HTR-8/SVneo (cell line): ENCODE results near the gene RFTN1.

Experiments
- DNase-seq: peaks from one replicate; pipeline ENCODE4 v3.0.0; 2011; ENCODE audit warnings: low spot score, mixed read lengths; ENCODE audit not compliant: insufficient read length
- FAIRE-seq: peaks from 2 replicates; lab custom pipeline; 2011; peaks lifted over from hg19 to GRCh38; lab: Jason Lieb, UNC

The RFTN1 gene

GRCh38 chr3:16370872-16371740 lies 142.4 kb downstream of the RFTN1 start:
- no peak for DNase-seq
- FAIRE-seq: no peak

- DNase-seq (no peak), FAIRE-seq (no peak)
Observed at GRCh38 chr3:16370503-16370871, 143.0 kb downstream of the RFTN1 start.

- DNase-seq: no peak
Observed at GRCh38 chr3:16369885-16370284, 143.6 kb downstream of the RFTN1 start.

GRCh38 chr3:16369276-16369675 lies 144.2 kb downstream of the RFTN1 start:
- FAIRE-seq: no peak

More at GRCh38 chr3:16369885-16370284, 143.6 kb downstream of the RFTN1 start:
- no peak for FAIRE-seq

GRCh38 chr3:16366581-16366980 lies 146.9 kb downstream of the RFTN1 start:
- DNase-seq (no peak), FAIRE-seq (no peak)

More at GRCh38 chr3:16369276-16369675, 144.2 kb downstream of the RFTN1 start:
- DNase-seq: no peak

- FAIRE-seq: no peak
- DNase-seq: no peak
Observed at GRCh38 chr3:16365491-16366128, 147.9 kb downstream of the RFTN1 start.

GRCh38 chr3:16364963-16365362 lies 148.5 kb downstream of the RFTN1 start:
- no peak for FAIRE-seq
- no peak for DNase-seq

- FAIRE-seq (no peak), DNase-seq (no peak)
Observed at GRCh38 chr3:16364323-16364722, 149.2 kb downstream of the RFTN1 start.

GRCh38 chr3:16363636-16364035 lies 149.9 kb downstream of the RFTN1 start:
- DNase-seq (no peak), FAIRE-seq (no peak)

GRCh38 chr3:16362770-16363169 lies 150.7 kb downstream of the RFTN1 start:
- no peak for DNase-seq
- FAIRE-seq: no peak

GRCh38 chr3:16361087-16361486 lies 152.4 kb downstream of the RFTN1 start:
- FAIRE-seq: no peak
- DNase-seq: no peak

- FAIRE-seq (no peak), DNase-seq (no peak)
Observed at GRCh38 chr3:16359331-16359730, 154.2 kb downstream of the RFTN1 start.

GRCh38 chr3:16358336-16358735 lies 155.2 kb downstream of the RFTN1 start:
- DNase-seq (no peak), FAIRE-seq (no peak)

- no peak for DNase-seq
- no peak for FAIRE-seq
Observed at GRCh38 chr3:16357186-16358121, 156.0 kb downstream of the RFTN1 start.

- no peak for DNase-seq
- no peak for FAIRE-seq
Observed at GRCh38 chr3:16355828-16356227, 157.7 kb downstream of the RFTN1 start.

- DNase-seq (no peak), FAIRE-seq (no peak)
Observed at GRCh38 chr3:16354291-16354690, 159.2 kb downstream of the RFTN1 start.

GRCh38 chr3:16352428-16352827 lies 161.1 kb downstream of the RFTN1 start:
- no peak for FAIRE-seq
- DNase-seq: no peak

GRCh38 chr3:16350597-16351318 lies 162.7 kb downstream of the RFTN1 start:
- FAIRE-seq: no peak
- DNase-seq: no peak

GRCh38 chr3:16349986-16350596 lies 163.4 kb downstream of the RFTN1 start:
- FAIRE-seq: no peak

More at GRCh38 chr3:16349986-16350596, 163.4 kb downstream of the RFTN1 start:
- no peak for DNase-seq
